Stomach (tissue), 9 donors: ENCODE measurements around the gene ZNF185. TPM values are rescaled to one million over a fixed set of nuclear protein-coding genes. Genes with fewer than 3 reads are reported as not detected.

ENCODE experiments used
- DNase-seq, 2 donors: peaks; one replicate each; pipeline versions ENCODE4 v3.0.0 to v3.0.0-alpha.2; 2013 to 2019
- H3K27ac ChIP-seq, 5 donors: fragments of 200-600 bp in 4 of 5; sonication (generic) in 4 of 5; one replicate each; pipeline ENCODE4 v1.5.1; 2013 to 2019; ENCODE audit warnings: mild to moderate bottlenecking in 1 of 5, moderate library complexity in 1 of 5
- H3K27me3 ChIP-seq, 3 donors: fragments of 200-600 bp; sonication (generic); one replicate each; pipeline ENCODE4 v1.5.1; 2017 to 2019; ENCODE audit warnings: mixed run types in 1 of 3
- H3K36me3 ChIP-seq, 4 donors: fragments of 200-600 bp; sonication (generic); 1 replicate in 3 of 4; 2 replicates in 1 of 4; pipeline ENCODE4 v1.5.1; 2016 to 2019
- H3K4me1 ChIP-seq, 4 donors: fragments of 200-600 bp; sonication (generic); one replicate each; pipeline ENCODE4 v1.5.1; 2016 to 2019
- H3K4me3 ChIP-seq, 4 donors: fragments of 200-600 bp; sonication (generic) in 3 of 4; one replicate each; pipeline ENCODE4 v1.5.1; 2016 to 2019; ENCODE audit warnings: mild to moderate bottlenecking in 1 of 4
- H3K9me3 ChIP-seq, 4 donors: fragments of 200-600 bp; sonication (generic); one replicate each; pipeline ENCODE4 v1.5.1; 2016 to 2019
- CTCF ChIP-seq, 7 experiments: fragments of 450-650 bp in 4 of 7; fragments of 200-600 bp in 3 of 7; sonication (generic) in 3 of 7; IDR thresholded peaks; one replicate each; pipeline ENCODE4 v1.5.1; 2016 to 2019; ENCODE audit warnings: antibody characterized with exemption in 7 of 7, control low read depth in 2 of 7, mild to moderate bottlenecking in 1 of 7
- EP300 ChIP-seq: sonication (generic); formaldehyde crosslinking; IDR thresholded peaks from one replicate; pipeline ENCODE4 v1.6.1; 2017; ENCODE audit warnings: antibody characterized with exemption
- POLR2A ChIP-seq, 4 donors: fragments of 450-650 bp; IDR thresholded peaks; one replicate each; pipeline ENCODE4 v1.6.1; 2016; ENCODE audit warnings: antibody characterized with exemption in 4 of 4, control low read depth in 2 of 4, mild to moderate bottlenecking in 1 of 4, moderate library complexity in 1 of 4
- POLR2AphosphoS5 ChIP-seq, 3 donors: sonication (generic); formaldehyde crosslinking; IDR thresholded peaks; one replicate each; pipeline ENCODE4 v1.6.1; 2016; ENCODE audit warnings: antibody characterized with exemption in 3 of 3
- WGBS, 5 donors: extraction: QIAGEN DNeasy Blood & Tissue Kit in 3 of 5; methylation state at CpG; one replicate each; pipeline versions ENCODE4 v1.1.5 to v1.1.7; 2013 to 2018; 5-methylcytosine and 5-hydroxymethylcytosine counted together
- intact Hi-C: fragments of 100-400 bp; cut with DNase I; formaldehyde crosslinking; loops from one replicate; pipeline ENCODE4 v1.15.1; 2023; ENCODE audit warnings: low total_unique reads
- polyA plus RNA-seq, 3 donors: library from polyadenylated mRNA; stranded (reverse); fragments of 200-250 nt; gene quantifications; one replicate each; pipeline ENCODE4 v1.2.3, GENCODE V29; 2013
- total RNA-seq, 5 donors: library from RNA; depleted of rRNA; stranded (reverse); fragments of >200 nt; gene quantifications; one replicate each; pipeline versions ENCODE4 v1.1.0 to v1.2.3, GENCODE V29; 2014 to 2016
- donor health status: healthy with polysubstance abuse.
- donor health status: Bipolar disorder and iron deficiency.
- donor health status: healthy.

The ZNF185 gene
- total and polyA plus RNA-seq, 8 donors: 1.2 to 48.2 (median 4.5) TPM

GRCh38 chrX:152892999-152893891 lies 4.6 kb upstream of the ZNF185 start:
- WGBS, 5 donors: 60 to 86% (median 73%) methylated on average over 9 to 22 of the region's 22 CpGs
- no peaks in the 10 kb centered on the region for H3K36me3 ChIP-seq
- H3K27me3 ChIP-seq: peaks cover 0 to 12% (median 7%) of the 10 kb centered on the region in 3 donors
- no peaks in the 10 kb centered on the region for H3K9me3 ChIP-seq
- DNase-seq: no peak
- intact Hi-C loops: no loop called here
- TF ChIP-seq CTCF (IDR thresholded peaks at IDR 0.05): no peak
- no peak for TF ChIP-seq EP300
- no peak for TF ChIP-seq POLR2AphosphoS5 (IDR thresholded peaks at IDR 0.05)
- no peak for TF ChIP-seq POLR2A (IDR thresholded peaks at IDR 0.05)
- no peaks in the 10 kb centered on the region for H3K4me1 ChIP-seq
- H3K27ac ChIP-seq: no peak overlapping the region
- no peak overlapping the region for H3K4me3 ChIP-seq

GRCh38 chrX:152893980-152894610 lies 3.8 kb upstream of the ZNF185 start:
- Histone ChIP-seq H3K9me3 (no peaks in the 10 kb centered on the region), H3K4me3 (no peak overlapping the region), H3K36me3 (no peaks in the 10 kb centered on the region), H3K27ac (no peak overlapping the region), H3K4me1 (no peaks in the 10 kb centered on the region), H3K27me3 (peaks cover 0 to 19% (median 11%) of the 10 kb centered on the region in 3 donors)
- no peak for TF ChIP-seq POLR2A (IDR thresholded peaks at IDR 0.05)
- WGBS, 5 donors: 79 to 92% (median 87%) methylated on average over 7 to 9 of the region's 9 CpGs
- no peak for DNase-seq
- intact Hi-C loops: no loop called here

- Histone ChIP-seq H3K27me3 (peaks cover 0 to 19% (median 11%) of the 10 kb centered on the region in 3 donors), H3K9me3 (no peaks in the 10 kb centered on the region), H3K4me1 (no peaks in the 10 kb centered on the region), H3K4me3 (no peak overlapping the region), H3K36me3 (no peaks in the 10 kb centered on the region), H3K27ac (peak overlapping the region in 1 of 5 donors; percentile 1)
- TF ChIP-seq POLR2A (IDR thresholded peaks at IDR 0.05): no peak
- TF ChIP-seq EP300: no peak
- no peak for TF ChIP-seq CTCF (IDR thresholded peaks at IDR 0.05)
- TF ChIP-seq POLR2AphosphoS5 (IDR thresholded peaks at IDR 0.05): no peak
- no peak for DNase-seq
- 75 to 100% (median 78%) methylated on average over 1 to 3 of the region's 3 CpGs for WGBS, 5 donors
- intact Hi-C loops: no loop called here
These were observed 2.7 kb upstream of the ZNF185 start for GRCh38 chrX:152895121-152895520.

- Histone ChIP-seq H3K27me3 (peaks cover 0 to 19% (median 11%) of the 10 kb centered on the region in 3 donors), H3K9me3 (no peaks in the 10 kb centered on the region), H3K4me3 (no peak overlapping the region), H3K36me3 (no peaks in the 10 kb centered on the region), H3K4me1 (no peaks in the 10 kb centered on the region), H3K27ac (peak overlapping the region in 2 of 5 donors; percentile 27 to 39)
- DNase-seq: peak; percentile 69 to 75
- intact Hi-C loops: no loop called here
- TF ChIP-seq POLR2AphosphoS5 (IDR thresholded peaks at IDR 0.05) (no peak), EP300 (no peak), CTCF (IDR thresholded peaks at IDR 0.05) (no peak), POLR2A (IDR thresholded peaks at IDR 0.05) (no peak)
- 53 to 72% (median 57%) methylated on average over 5 to 8 of the region's 8 CpGs for WGBS, 5 donors
These were observed 2.0 kb upstream of the ZNF185 start for GRCh38 chrX:152895724-152896420.
